HG03520 (cell line): ENCODE results near the gene KNDC1.

Source experiments
- ATAC-seq: cut with Tn5 transposase; IDR thresholded peaks from one replicate; pipeline ENCODE4 v1.9.1; 2021; ENCODE audit warnings: mild to moderate bottlenecking, moderate library complexity; ENCODE audit not compliant: unreplicated experiment

KNDC1 gene

GRCh38 chr10:133271521-133272300, 111.7 kb downstream of the KNDC1 start:
- no peak for ATAC-seq

- ATAC-seq = no peak
These were observed 112.4 kb downstream of the KNDC1 start for GRCh38 chr10:133272301-133272963.

- ATAC-seq = no peak
These were observed 113.0 kb downstream of the KNDC1 start for GRCh38 chr10:133272964-133273420.

- no peak for ATAC-seq
These were observed 113.6 kb downstream of the KNDC1 start for GRCh38 chr10:133273534-133274143.

GRCh38 chr10:133274751-133275683, 115.0 kb downstream of the KNDC1 start:
- peak; percentile 37 for ATAC-seq

- ATAC-seq = peak; percentile 37
These were observed 115.7 kb downstream of the KNDC1 start for GRCh38 chr10:133275684-133276092.
